ENCODE results near the gene MRPL24.
A peak's percentile ranks its signal among the peaks of the same experiment; 100 is the strongest.

MRPL24 gene

GRCh38 chr1:156751451-156751756 lies 10.5 kb upstream of the MRPL24 start, which contains the start of gene HDGF:
Gene HDGF, minus strand, starts transcription at chr1:156751675. Its CDS starts 246 bp downstream, at chr1:156751429.
- H3K27ac ChIP-seq, result peak within 1 kb of the TSS; percentile 98 to 99
- H3K36me3 ChIP-seq, result no peaks in the 10 kb centered on the region
- no peak for TF ChIP-seq CTCF (IDR thresholded peaks at IDR 0.05)
- H3K4me3 ChIP-seq, result peak within 1 kb of the TSS; percentile 82 to 91
- intact Hi-C loops (cut with DNase I; ENCODE audit: low total_unique reads), result no loop called here
- no peaks in the 10 kb centered on the region for H3K9me3 ChIP-seq
- H3K27me3 ChIP-seq, result no peaks in the 10 kb centered on the region
- peaks cover 0 to 48% (median 43%) of the 10 kb centered on the region in 4 donors for H3K4me1 ChIP-seq
- DNase-seq, result no peak

DNA sequence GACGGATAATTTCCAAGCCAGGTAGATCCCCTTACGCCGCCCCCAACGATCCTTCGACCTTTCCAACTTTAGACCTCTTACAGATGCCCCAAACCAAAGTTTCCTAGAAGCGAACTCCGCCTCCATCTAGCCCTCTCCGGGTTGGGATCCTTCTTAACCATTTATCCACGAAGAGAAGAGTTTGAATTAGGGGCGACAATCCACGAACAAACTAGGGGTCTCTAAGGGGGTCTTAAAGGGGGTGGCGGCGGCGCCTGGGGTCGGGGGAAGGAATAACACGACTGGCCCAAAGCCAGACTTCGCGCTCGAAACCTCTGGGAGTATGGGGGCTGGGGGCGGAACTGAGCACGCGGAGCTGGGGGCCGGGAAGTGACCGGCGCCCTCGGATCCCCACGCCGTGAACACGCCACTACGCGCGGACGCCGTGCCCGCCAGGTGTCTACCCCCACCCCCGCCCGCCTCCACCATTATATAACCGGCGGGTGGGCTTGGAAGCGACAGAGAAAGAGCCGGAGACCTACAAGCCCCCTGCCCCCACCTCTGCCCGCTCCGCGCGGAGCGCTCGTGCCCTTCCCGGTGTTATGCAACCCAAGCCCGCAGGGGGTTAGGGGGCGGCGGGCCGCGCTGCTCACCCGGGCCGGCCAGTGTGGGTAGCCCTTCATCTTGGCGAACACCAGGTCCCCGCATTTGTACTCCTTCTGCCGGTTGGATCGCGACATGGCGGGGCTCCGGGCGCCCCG lies 10.0 kb upstream of the MRPL24 start:
- Histone ChIP-seq H3K4me3 (peak overlapping the region; percentile 82 to 91), H3K9me3 (no peaks in the 10 kb centered on the region), H3K36me3 (no peaks in the 10 kb centered on the region), H3K4me1 (peaks cover 0 to 53% (median 48%) of the 10 kb centered on the region in 4 donors), H3K27me3 (no peaks in the 10 kb centered on the region), H3K27ac (peak overlapping the region; percentile 98 to 99)
- DNase-seq, result peak; percentile 56 to 83
- TF ChIP-seq CTCF (IDR thresholded peaks at IDR 0.05), result peak in 1 of 2 experiments; percentile 34
- intact Hi-C loops (cut with DNase I; ENCODE audit: low total_unique reads), result no loop called here

GRCh38 chr1:156750191-156750672 lies 9.3 kb upstream of the MRPL24 start:
- Histone ChIP-seq H3K9me3 (no peaks in the 10 kb centered on the region), H3K4me1 (peaks cover 0 to 60% (median 53%) of the 10 kb centered on the region in 4 donors), H3K4me3 (peak overlapping the region; percentile 82 to 91), H3K27me3 (no peaks in the 10 kb centered on the region), H3K27ac (peak overlapping the region; percentile 98 to 99), H3K36me3 (no peaks in the 10 kb centered on the region)
- no peak for TF ChIP-seq CTCF (IDR thresholded peaks at IDR 0.05)
- DNase-seq, result no peak
- intact Hi-C loops (cut with DNase I; ENCODE audit: low total_unique reads), result no loop called here

DNA sequence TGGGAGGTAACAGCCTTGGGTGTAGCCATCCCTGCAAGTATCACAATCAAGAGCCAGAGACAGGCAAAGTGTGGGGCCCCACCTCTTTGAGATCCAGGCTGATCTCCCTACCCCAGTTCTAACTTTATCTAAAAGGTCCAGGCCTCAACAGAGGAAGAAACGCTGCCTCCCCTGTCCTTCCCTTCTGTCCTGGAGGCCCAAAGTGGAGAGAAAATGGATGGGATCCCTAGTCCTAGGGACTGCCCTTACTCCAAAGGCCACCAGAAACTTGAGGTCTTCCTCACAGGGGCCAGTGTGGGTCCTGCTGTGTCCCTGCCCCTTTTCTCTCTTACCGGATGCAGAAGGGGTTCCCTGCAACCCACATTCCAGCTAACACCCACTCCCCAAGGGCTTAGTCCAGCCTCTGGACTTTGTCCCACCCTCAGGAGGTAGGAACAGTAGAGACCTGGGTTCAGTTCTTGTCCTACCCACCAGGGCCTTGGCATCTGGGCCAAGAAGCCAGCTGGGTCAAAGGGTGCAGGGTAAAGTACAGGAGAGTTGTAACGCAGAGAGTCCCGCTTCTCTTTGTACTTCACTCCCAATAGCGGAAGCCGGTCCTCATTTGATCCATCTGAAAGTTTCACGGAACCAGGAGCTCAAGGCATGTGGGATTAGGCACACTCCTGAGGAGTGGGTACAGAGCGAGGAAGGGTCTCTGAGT lies 8.7 kb upstream of the MRPL24 start:
- peaks cover 0 to 6% (median 6%) of the 10 kb centered on the region in 3 donors for H3K36me3 ChIP-seq
- intact Hi-C loops (cut with DNase I; ENCODE audit: low total_unique reads), result no loop called here
- H3K4me1 ChIP-seq, result peaks cover 0 to 67% (median 57%) of the 10 kb centered on the region in 4 donors
- no peak for DNase-seq
- peak overlapping the region; percentile 82 to 91 for H3K4me3 ChIP-seq
- H3K9me3 ChIP-seq, result no peaks in the 10 kb centered on the region
- no peak for TF ChIP-seq CTCF (IDR thresholded peaks at IDR 0.05)
- H3K27me3 ChIP-seq, result no peaks in the 10 kb centered on the region
- peak overlapping the region; percentile 98 to 99 for H3K27ac ChIP-seq

- intact Hi-C loops (cut with DNase I; ENCODE audit: low total_unique reads), result no loop called here
- Histone ChIP-seq H3K27me3 (no peaks in the 10 kb centered on the region), H3K27ac (peak overlapping the region; percentile 98 to 99), H3K36me3 (peaks cover 5 to 14% (median 13%) of the 10 kb centered on the region in 3 donors), H3K4me1 (peaks cover 0 to 70% (median 57%) of the 10 kb centered on the region in 4 donors), H3K4me3 (peak overlapping the region; percentile 82 to 91), H3K9me3 (no peaks in the 10 kb centered on the region)
- no peak for TF ChIP-seq CTCF (IDR thresholded peaks at IDR 0.05)
- peak; percentile 75 to 81 for DNase-seq
Observed at GRCh38 chr1:156748670-156749418, 8.0 kb upstream of the MRPL24 start.
